Keratinocyte (primary cell): ENCODE measurements around the gene GTF2IRD1. TPM values are rescaled to one million over a fixed set of nuclear protein-coding genes. Genes with fewer than 3 reads are reported as not detected.

ENCODE experiments used
- DNase-seq: peaks from one replicate; pipeline ENCODE4 v3.0.0-alpha.2; 2011; ENCODE audit warnings: low read depth, missing footprints, low spot score
- FAIRE-seq: peaks from 2 replicates; lab custom pipeline; 2011; peaks lifted over from hg19 to GRCh38; lab: Jason Lieb, UNC
- H2AFZ ChIP-seq: 2 replicates; pipeline ENCODE4 v1.6.0; 2012; ENCODE audit warnings: low read length, control low read depth, inconsistent platforms; ENCODE audit not compliant: control insufficient read depth
- H3K27ac ChIP-seq: 2 replicates; pipeline ENCODE4 v1.5.1; 2011; ENCODE audit warnings: low read length; ENCODE audit not compliant: control insufficient read depth, insufficient read depth
- H3K27me3 ChIP-seq: 3 replicates; pipeline ENCODE4 v1.6.0; 2011; ENCODE audit warnings: low read length; ENCODE audit not compliant: control insufficient read depth, insufficient read depth; ENCODE audit errors: extremely low read depth
- H3K36me3 ChIP-seq, 2 experiments: 2 replicates in 1 of 2; 3 replicates in 1 of 2; pipeline ENCODE4 v1.5.1; 2011; ENCODE audit warnings: low read length in 2 of 2, mild to moderate bottlenecking in 1 of 2; ENCODE audit not compliant: control insufficient read depth in 2 of 2, insufficient read depth in 2 of 2; ENCODE audit errors: extremely low read depth in 1 of 2
- H3K4me1 ChIP-seq: 3 replicates; pipeline ENCODE4 v1.5.1; 2011; ENCODE audit warnings: low read length; ENCODE audit not compliant: control insufficient read depth, insufficient read depth; ENCODE audit errors: extremely low read depth
- H3K4me2 ChIP-seq: 3 replicates; pipeline ENCODE4 v1.6.0; 2011; ENCODE audit warnings: low read depth, low read length; ENCODE audit not compliant: control insufficient read depth, insufficient read depth; ENCODE audit errors: extremely low read depth
- H3K4me3 ChIP-seq, 3 experiments: fragments of 200-600 bp in 1 of 3; sonication (generic) in 1 of 3; 2 replicates in 2 of 3; 3 replicates in 1 of 3; pipeline ENCODE4 v1.5.1; 2011 to 2016; ENCODE audit warnings: low read length in 3 of 3, mild to moderate bottlenecking in 3 of 3, control low read depth in 2 of 3, inconsistent platforms in 1 of 3, low read depth in 1 of 3, mixed read lengths in 1 of 3, mixed run types in 1 of 3, moderate library complexity in 1 of 3; ENCODE audit not compliant: control insufficient read depth in 2 of 3, insufficient read depth in 2 of 3; ENCODE audit errors: extremely low read depth in 1 of 3
- H3K79me2 ChIP-seq: 2 replicates; pipeline ENCODE4 v1.6.0; 2012; ENCODE audit warnings: low read length; ENCODE audit not compliant: control insufficient read depth, insufficient read depth
- H3K9ac ChIP-seq: 3 replicates; pipeline ENCODE4 v1.6.0; 2011; ENCODE audit warnings: low read length; ENCODE audit not compliant: control insufficient read depth, insufficient read depth; ENCODE audit errors: extremely low read depth
- H3K9me1 ChIP-seq: 3 replicates; pipeline ENCODE4 v1.6.0; 2011; ENCODE audit warnings: low read length; ENCODE audit not compliant: control insufficient read depth, insufficient read depth; ENCODE audit errors: extremely low read depth
- H3K9me3 ChIP-seq: 2 replicates; pipeline ENCODE4 v1.5.1; 2012; ENCODE audit warnings: low read depth, low read length; ENCODE audit not compliant: control insufficient read depth
- H4K20me1 ChIP-seq: 3 replicates; pipeline ENCODE4 v1.6.0; 2011; ENCODE audit warnings: low read length; ENCODE audit not compliant: control insufficient read depth, insufficient read depth; ENCODE audit errors: extremely low read depth
- EZH2 ChIP-seq: IDR thresholded peaks from one replicate; pipeline ENCODE4 v1.6.1; 2012; ENCODE audit warnings: inconsistent platforms, mild to moderate bottlenecking, low read length, moderate library complexity
- dilution Hi-C: fragments of 300-500 bp; cut with MboI; formaldehyde crosslinking; loops from one replicate; pipeline ENCODE4 v1.7.0; 2020; ENCODE audit warnings: low sequenced_read_pairs; ENCODE audit not compliant: extremely low pct_ligation_motif_present
- polyA plus RNA-seq, 5 experiments: library from polyadenylated mRNA; depleted of rRNA in 3 of 5; stranded (reverse) in 3 of 5; stranded (forward) in 1 of 5; unstranded in 1 of 5; fragments of >200 nt; gene quantifications; 1 replicate in 1 of 5; 2 replicates in 3 of 5; 3 replicates in 1 of 5; pipeline versions ENCODE4 v1.2.1 to v1.2.3, GENCODE V29; 2011 to 2012; ENCODE audit warnings: missing spikeins in 2 of 5, low read depth in 1 of 5, low replicate concordance in 1 of 5
- TF ChIP-seq, protein P1 (sequence below), 3 experiments: IDR thresholded peaks in 1 of 3; conservative IDR thresholded peaks in 1 of 3; optimal IDR thresholded peaks in 1 of 3; 2 replicates in 2 of 3; 3 replicates in 1 of 3; pipeline versions ENCODE3 to v1.5.1; 2011; ENCODE audit warnings: low read length in 3 of 3, mild to moderate bottlenecking in 3 of 3, moderate library complexity in 2 of 3, control low read depth in 1 of 3, inconsistent platforms in 1 of 3; ENCODE audit not compliant: insufficient read depth in 2 of 3; ENCODE audit errors: extremely low read depth in 1 of 3

GTF2IRD1 gene
- polyA plus RNA-seq, 1 donor (not counting 4 experiments of a cell fraction or from before 2014, with no cell fraction given): 19.4 TPM

DNA sequence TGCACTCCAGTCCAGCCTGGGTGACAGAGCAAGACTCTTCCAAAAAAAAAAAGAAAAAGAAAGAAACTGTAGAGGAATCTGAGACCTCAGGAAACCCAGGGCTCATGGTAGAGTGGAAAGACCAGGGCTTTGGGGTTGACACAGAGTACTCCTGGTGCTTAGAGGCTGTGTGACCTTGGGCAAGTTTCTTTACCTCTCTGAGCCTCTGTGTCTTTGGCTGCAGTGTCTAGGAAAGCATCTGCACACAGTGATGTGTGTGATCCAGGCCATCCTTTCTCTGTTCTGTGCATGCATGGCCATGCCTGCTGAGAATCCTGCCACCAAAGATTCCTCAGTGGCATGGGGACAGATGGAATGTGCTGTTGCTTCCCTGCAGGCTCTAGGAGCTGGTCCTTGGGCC is 132.1 kb downstream of the GTF2IRD1 start:
- dilution Hi-C loops: no loop called here
- no peak overlapping the region for H3K4me3 ChIP-seq
- DNase-seq (no peak), FAIRE-seq (no peak)
- no peak overlapping the region for H3K4me2 ChIP-seq
- H3K27me3 ChIP-seq: no peaks in the 10 kb centered on the region
- peaks cover 3 to 9% of the 10 kb centered on the region in 2 experiments for H3K36me3 ChIP-seq
- H3K9me3 ChIP-seq: no peaks in the 10 kb centered on the region
- no peaks in the 10 kb centered on the region for H4K20me1 ChIP-seq
- H3K27ac ChIP-seq: no peak overlapping the region
- H2AFZ ChIP-seq: no peak overlapping the region
- no peak overlapping the region for H3K9ac ChIP-seq
- TF ChIP-seq EZH2: no peak
- TF ChIP-seq, protein P1, sequence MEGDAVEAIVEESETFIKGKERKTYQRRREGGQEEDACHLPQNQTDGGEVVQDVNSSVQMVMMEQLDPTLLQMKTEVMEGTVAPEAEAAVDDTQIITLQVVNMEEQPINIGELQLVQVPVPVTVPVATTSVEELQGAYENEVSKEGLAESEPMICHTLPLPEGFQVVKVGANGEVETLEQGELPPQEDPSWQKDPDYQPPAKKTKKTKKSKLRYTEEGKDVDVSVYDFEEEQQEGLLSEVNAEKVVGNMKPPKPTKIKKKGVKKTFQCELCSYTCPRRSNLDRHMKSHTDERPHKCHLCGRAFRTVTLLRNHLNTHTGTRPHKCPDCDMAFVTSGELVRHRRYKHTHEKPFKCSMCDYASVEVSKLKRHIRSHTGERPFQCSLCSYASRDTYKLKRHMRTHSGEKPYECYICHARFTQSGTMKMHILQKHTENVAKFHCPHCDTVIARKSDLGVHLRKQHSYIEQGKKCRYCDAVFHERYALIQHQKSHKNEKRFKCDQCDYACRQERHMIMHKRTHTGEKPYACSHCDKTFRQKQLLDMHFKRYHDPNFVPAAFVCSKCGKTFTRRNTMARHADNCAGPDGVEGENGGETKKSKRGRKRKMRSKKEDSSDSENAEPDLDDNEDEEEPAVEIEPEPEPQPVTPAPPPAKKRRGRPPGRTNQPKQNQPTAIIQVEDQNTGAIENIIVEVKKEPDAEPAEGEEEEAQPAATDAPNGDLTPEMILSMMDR (optimal IDR thresholded peaks at IDR 0.05 in 1 of 3, IDR thresholded peaks at IDR 0.05 in 1 of 3, conservative IDR thresholded peaks at IDR 0.05 in 1 of 3; ENCODE audit: extremely low read depth in 1 of 3, insufficient read depth in 2 of 3, low read length in 3 of 3): no peak
- H3K4me1 ChIP-seq: peaks cover 37% of the 10 kb centered on the region
- no peaks in the 10 kb centered on the region for H3K9me1 ChIP-seq
- no peaks in the 10 kb centered on the region for H3K79me2 ChIP-seq

DNA sequence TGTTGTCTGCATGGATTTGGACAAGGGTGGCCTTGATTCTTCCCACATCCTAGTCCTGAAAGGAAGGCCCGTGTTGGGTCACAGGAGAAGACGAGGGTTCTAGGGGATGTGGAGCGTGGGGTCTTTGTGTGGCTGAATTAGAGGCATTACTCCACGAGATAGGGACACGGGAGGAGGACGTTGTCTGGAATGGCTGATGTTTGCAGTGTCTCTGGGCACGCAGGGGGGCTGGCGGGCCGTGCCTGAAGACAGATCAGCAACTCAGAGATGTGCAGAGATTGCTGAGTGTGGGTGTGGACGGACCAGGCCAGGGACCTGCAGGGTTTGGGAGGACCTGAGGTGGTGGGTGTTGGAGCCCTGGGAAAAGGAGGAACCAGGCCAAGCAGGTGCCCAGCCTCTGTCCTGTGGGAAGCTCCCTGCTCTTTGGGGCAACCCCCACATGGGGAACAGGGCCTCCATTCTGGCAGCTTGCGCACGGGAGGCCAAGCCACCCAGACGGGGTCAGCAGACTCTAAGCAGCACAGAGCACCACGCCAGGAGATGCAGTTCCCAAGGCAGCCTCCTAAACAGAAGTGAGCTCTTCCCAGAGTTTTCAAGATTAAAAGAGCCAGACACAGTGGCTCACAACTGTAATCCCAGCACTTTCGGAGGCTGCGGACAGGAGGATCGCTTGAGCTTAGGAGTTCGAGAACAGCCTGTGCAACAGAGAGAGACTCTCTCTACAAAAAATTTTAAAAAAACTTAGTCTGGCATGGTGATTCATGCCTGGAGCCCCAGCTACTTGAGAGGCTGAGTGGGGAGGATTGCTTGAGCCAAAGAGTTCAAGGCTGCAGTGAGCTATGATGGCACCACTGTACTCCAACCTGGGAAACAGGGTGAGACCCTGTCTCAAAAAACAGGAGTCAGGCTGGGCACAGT is 132.8 kb downstream of the GTF2IRD1 start:
- H3K79me2 ChIP-seq: no peaks in the 10 kb centered on the region
- DNase-seq (no peak), FAIRE-seq (no peak)
- H3K9me1 ChIP-seq: no peaks in the 10 kb centered on the region
- H2AFZ ChIP-seq: no peak overlapping the region
- H4K20me1 ChIP-seq: no peaks in the 10 kb centered on the region
- H3K4me1 ChIP-seq: peaks cover 34% of the 10 kb centered on the region
- H3K36me3 ChIP-seq: peaks cover 3 to 9% of the 10 kb centered on the region in 2 experiments
- dilution Hi-C loops: no loop called here
- TF ChIP-seq EZH2: no peak
- TF ChIP-seq, protein P1 (optimal IDR thresholded peaks at IDR 0.05 in 1 of 3, IDR thresholded peaks at IDR 0.05 in 1 of 3, conservative IDR thresholded peaks at IDR 0.05 in 1 of 3; ENCODE audit: extremely low read depth in 1 of 3, insufficient read depth in 2 of 3, low read length in 3 of 3): no peak
- no peaks in the 10 kb centered on the region for H3K9me3 ChIP-seq
- H3K4me2 ChIP-seq: no peak overlapping the region
- no peak overlapping the region for H3K9ac ChIP-seq
- no peaks in the 10 kb centered on the region for H3K27me3 ChIP-seq
- H3K27ac ChIP-seq: no peak overlapping the region
- H3K4me3 ChIP-seq: no peak overlapping the region
